Sigmoid colon (tissue), 7 donors: Measurements from ENCODE around the gene PODXL. TPM values are rescaled to one million over a fixed set of nuclear protein-coding genes. Genes with fewer than 3 reads are reported as not detected.

Experiments used
- DNase-seq: peaks from one replicate; pipeline ENCODE4 v3.0.0-alpha.2; 2019
- H3K27ac ChIP-seq, 4 donors: fragments of 200-600 bp; sonication (generic); one replicate each; pipeline ENCODE4 v1.5.1; 2016 to 2019; ENCODE audit warnings: mild to moderate bottlenecking in 1 of 4
- H3K27me3 ChIP-seq, 3 donors: fragments of 200-600 bp; sonication (generic); one replicate each; pipeline ENCODE4 v1.5.1; 2019; ENCODE audit warnings: mild to moderate bottlenecking in 1 of 3
- H3K36me3 ChIP-seq, 4 donors: fragments of 200-600 bp; sonication (generic); one replicate each; pipeline ENCODE4 v1.5.1; 2016 to 2019
- H3K4me1 ChIP-seq, 4 donors: fragments of 200-600 bp; sonication (generic); one replicate each; pipeline ENCODE4 v1.5.1; 2017 to 2019
- H3K4me3 ChIP-seq, 4 donors: fragments of 200-600 bp; sonication (generic); one replicate each; pipeline ENCODE4 v1.5.1; 2017 to 2019; ENCODE audit warnings: mild to moderate bottlenecking in 2 of 4, moderate library complexity in 1 of 4
- H3K9me3 ChIP-seq, 4 donors: fragments of 200-600 bp in 3 of 4; sonication (generic) in 3 of 4; one replicate each; pipeline versions ENCODE4 v1.5.1 to v1.6.1; 2013 to 2019
- CTCF ChIP-seq, 4 experiments: fragments of 450-650 bp in 3 of 4; fragments of 200-600 bp in 1 of 4; IDR thresholded peaks; one replicate each; pipeline ENCODE4 v1.5.1; 2016 to 2019; ENCODE audit warnings: antibody characterized with exemption in 4 of 4, mild to moderate bottlenecking in 3 of 4, moderate library complexity in 2 of 4
- EP300 ChIP-seq, 4 donors: sonication (generic); formaldehyde crosslinking; IDR thresholded peaks; one replicate each; pipeline ENCODE4 v1.6.1; 2017; ENCODE audit warnings: antibody characterized with exemption in 4 of 4
- POLR2A ChIP-seq, 2 donors: fragments of 450-650 bp; IDR thresholded peaks; one replicate each; pipeline ENCODE4 v1.6.1; 2016; ENCODE audit warnings: antibody characterized with exemption in 2 of 2, mild to moderate bottlenecking in 2 of 2, moderate library complexity in 2 of 2
- POLR2AphosphoS5 ChIP-seq, 4 donors: sonication (generic); formaldehyde crosslinking; IDR thresholded peaks; one replicate each; pipeline ENCODE4 v1.6.1; 2017; ENCODE audit warnings: antibody characterized with exemption in 4 of 4
- WGBS, 2 donors: extraction: QIAGEN DNeasy Blood & Tissue Kit; methylation state at CpG; one replicate each; pipeline ENCODE4 v1.1.7; 2013; 5-methylcytosine and 5-hydroxymethylcytosine counted together
- intact Hi-C: fragments of 100-400 bp; cut with DNase I; formaldehyde crosslinking; loops from one replicate; pipeline ENCODE4 v1.15.1; 2023
- polyA plus RNA-seq, 3 donors: library from polyadenylated mRNA; stranded (reverse); fragments of 200-250 nt; gene quantifications; one replicate each; pipeline ENCODE4 v1.2.3, GENCODE V29; 2013
- total RNA-seq, 4 donors: library from RNA; depleted of rRNA; stranded (reverse); fragments of >200 nt; gene quantifications; one replicate each; pipeline ENCODE4 v1.1.0, GENCODE V29; 2016
- donor health status: healthy with polysubstance abuse.
- donor health status: Bipolar disorder and iron deficiency.
- donor health status: healthy.

PODXL gene
- total and polyA plus RNA-seq, 7 donors, result 1.2 to 23.2 (median 15.8) TPM

- no peaks in the 10 kb centered on the region for H3K27me3 ChIP-seq
- H3K9me3 ChIP-seq, result no peaks in the 10 kb centered on the region
- WGBS, 2 donors, result 87 to 88% methylated on average over 9 of the region's 9 CpGs
- H3K27ac ChIP-seq, result no peak overlapping the region
- intact Hi-C loops, result no loop called here
- no peak for DNase-seq
- no peaks in the 10 kb centered on the region for H3K4me1 ChIP-seq
- no peak for TF ChIP-seq CTCF (IDR thresholded peaks at IDR 0.05)
- TF ChIP-seq POLR2A (IDR thresholded peaks at IDR 0.05), result no peak
- TF ChIP-seq POLR2AphosphoS5 (IDR thresholded peaks at IDR 0.05), result no peak
- no peak for TF ChIP-seq EP300 (IDR thresholded peaks at IDR 0.05)
- no peaks in the 10 kb centered on the region for H3K36me3 ChIP-seq
- H3K4me3 ChIP-seq, result no peak overlapping the region
Observed at GRCh38 chr7:131587315-131587923, 31.0 kb upstream of the PODXL start.

- H3K9me3 ChIP-seq, result no peaks in the 10 kb centered on the region
- TF ChIP-seq POLR2A (IDR thresholded peaks at IDR 0.05) (no peak), POLR2AphosphoS5 (IDR thresholded peaks at IDR 0.05) (no peak), EP300 (IDR thresholded peaks at IDR 0.05) (no peak)
- no peaks in the 10 kb centered on the region for H3K36me3 ChIP-seq
- WGBS, 2 donors, result 52 to 71% methylated on average over 3 of the region's 3 CpGs
- peaks cover 0 to 3% (median 2%) of the 10 kb centered on the region in 4 donors for H3K4me1 ChIP-seq
- H3K27me3 ChIP-seq, result no peaks in the 10 kb centered on the region
- no peak overlapping the region for H3K4me3 ChIP-seq
- intact Hi-C loops, result no loop called here
- no peak overlapping the region for H3K27ac ChIP-seq
- DNase-seq, result no peak
Observed at GRCh38 chr7:131586759-131587158, 30.3 kb upstream of the PODXL start.

GRCh38 chr7:131586259-131586658, 29.8 kb upstream of the PODXL start:
- Histone ChIP-seq H3K4me1 (peaks cover 0 to 8% (median 7%) of the 10 kb centered on the region in 4 donors), H3K9me3 (no peaks in the 10 kb centered on the region), H3K27ac (no peak overlapping the region), H3K4me3 (no peak overlapping the region), H3K36me3 (no peaks in the 10 kb centered on the region), H3K27me3 (no peaks in the 10 kb centered on the region)
- TF ChIP-seq POLR2AphosphoS5 (IDR thresholded peaks at IDR 0.05) (no peak), EP300 (IDR thresholded peaks at IDR 0.05) (no peak), CTCF (IDR thresholded peaks at IDR 0.05) (no peak), POLR2A (IDR thresholded peaks at IDR 0.05) (no peak)
- 22 to 49% methylated on average over 5 of the region's 5 CpGs for WGBS, 2 donors
- intact Hi-C loops, result no loop called here
- no peak for DNase-seq

GRCh38 chr7:131583430-131583829, 27.0 kb upstream of the PODXL start:
- Histone ChIP-seq H3K9me3 (no peaks in the 10 kb centered on the region), H3K27ac (no peak overlapping the region), H3K36me3 (no peaks in the 10 kb centered on the region), H3K4me1 (peaks cover 0 to 14% (median 13%) of the 10 kb centered on the region in 4 donors), H3K27me3 (no peaks in the 10 kb centered on the region), H3K4me3 (no peak overlapping the region)
- DNase-seq, result no peak
- intact Hi-C loops, result no loop called here
- TF ChIP-seq EP300 (IDR thresholded peaks at IDR 0.05) (no peak), CTCF (IDR thresholded peaks at IDR 0.05) (no peak), POLR2AphosphoS5 (IDR thresholded peaks at IDR 0.05) (no peak), POLR2A (IDR thresholded peaks at IDR 0.05) (no peak)
- WGBS, 2 donors, result 89 to 90% methylated on average over 9 of the region's 9 CpGs

- peak overlapping the region; percentile 24 to 46 (median 43) for H3K27ac ChIP-seq
- intact Hi-C loops, result no loop called here
- TF ChIP-seq EP300 (IDR thresholded peaks at IDR 0.05) (no peak), POLR2AphosphoS5 (IDR thresholded peaks at IDR 0.05) (no peak), CTCF (IDR thresholded peaks at IDR 0.05) (no peak)
- H3K36me3 ChIP-seq, result no peaks in the 10 kb centered on the region
- H3K27me3 ChIP-seq, result no peaks in the 10 kb centered on the region
- no peak overlapping the region for H3K4me3 ChIP-seq
- no peaks in the 10 kb centered on the region for H3K9me3 ChIP-seq
- DNase-seq, result peak; percentile 70
- 61 to 77% methylated on average over 16 of the region's 16 CpGs for WGBS, 2 donors
- H3K4me1 ChIP-seq, result peaks cover 0 to 14% (median 13%) of the 10 kb centered on the region in 4 donors
Observed at GRCh38 chr7:131581241-131582051, 25.0 kb upstream of the PODXL start.
